Heart right ventricle (tissue), 16 donors: Measurements from ENCODE around the gene JAKMIP3. TPM values are rescaled to one million over a fixed set of nuclear protein-coding genes. Genes with fewer than 3 reads are reported as not detected.

Experiments used
- ATAC-seq, 8 donors: fragments of 200-7000 bp; cut with Tn5 transposase; one replicate each; pipeline ENCODE4 v1.9.1; 2020; ENCODE audit warnings: mild to moderate bottlenecking in 8 of 8, moderate library complexity in 8 of 8, moderate number of reproducible peaks in 1 of 8
- DNase-seq, 2 donors: peaks; one replicate each; pipeline ENCODE4 v3.0.0-alpha.2; 2020
- H3K27ac ChIP-seq, 10 donors: fragments of 200-600 bp; sonication (generic) in 2 of 10; one replicate each; pipeline versions ENCODE4 v1.5.0 to v1.8.0; 2020 to 2022; ENCODE audit warnings: mild to moderate bottlenecking in 3 of 10
- H3K27me3 ChIP-seq, 7 donors: fragments of 200-600 bp; one replicate each; pipeline ENCODE4 v1.8.0; 2021 to 2022; ENCODE audit warnings: mild to moderate bottlenecking in 2 of 7
- H3K36me3 ChIP-seq, 9 donors: fragments of 200-600 bp; sonication (generic) in 1 of 9; one replicate each; pipeline versions ENCODE4 v1.5.0 to v1.8.0; 2020 to 2022; ENCODE audit warnings: mild to moderate bottlenecking in 2 of 9
- H3K4me1 ChIP-seq, 9 donors: fragments of 200-600 bp; sonication (generic) in 1 of 9; one replicate each; pipeline versions ENCODE4 v1.5.0 to v1.8.0; 2020 to 2022; ENCODE audit warnings: mild to moderate bottlenecking in 4 of 9
- H3K4me3 ChIP-seq, 10 donors: fragments of 200-600 bp; sonication (generic) in 2 of 10; one replicate each; pipeline versions ENCODE4 v1.5.0 to v1.8.0; 2020 to 2022; ENCODE audit warnings: mild to moderate bottlenecking in 7 of 10, moderate library complexity in 2 of 10
- H3K9me3 ChIP-seq, 11 donors: fragments of 200-600 bp in 10 of 11; sonication (generic) in 2 of 11; one replicate each; pipeline versions ENCODE4 v1.5.0 to v1.8.0; 2013 to 2022; ENCODE audit warnings: mild to moderate bottlenecking in 2 of 11, control low read depth in 1 of 11, moderate library complexity in 1 of 11
- WGBS, 2 donors: extraction: QIAGEN DNeasy Blood & Tissue Kit; methylation state at CpG; one replicate each; pipeline ENCODE4 v1.1.7; 2013; ENCODE audit warnings: inconsistent platforms in 1 of 2; 5-methylcytosine and 5-hydroxymethylcytosine counted together
- intact Hi-C, 10 donors: fragments of 100-400 bp; cut with DNase I; formaldehyde crosslinking; loops; one replicate each; pipeline versions ENCODE4 v1.11.1 to v1.14.2; 2022
- polyA plus RNA-seq, 2 donors: library from polyadenylated mRNA; stranded (reverse); fragments of 200-250 nt; gene quantifications; one replicate each; pipeline ENCODE4 v1.2.3, GENCODE V29; 2013
- total RNA-seq, 10 donors: library from RNA; stranded (reverse); fragmentation: NEBNext Ultra II Directional in 3 of 10; extraction: Animal tissue kit (Norgen Biotek cat#: 25700) in 3 of 10; gene quantifications; one replicate each; pipeline versions ENCODE4 v1.2.1 to v1.2.4, GENCODE V29; 2021 to 2023
- TF ChIP-seq, protein P1 (sequence below), 9 donors: fragments of 200-600 bp; sonication (generic) in 2 of 9; IDR thresholded peaks; one replicate each; pipeline versions ENCODE4 v1.5.0 to v1.8.0; 2021 to 2022; ENCODE audit warnings: antibody characterized with exemption in 9 of 9, mild to moderate bottlenecking in 5 of 9, moderate library complexity in 1 of 9
- donor health status: Arrhythmogenic right ventricular cardiomyopathy.
- donor health status: ischemic (EF 13 %, LVEDD 7.1; RV severe dilation, severe dysfunction).
- donor health status: healthy with polysubstance abuse.
- donor health status: DM: no; HTN: yes; CAD: no.
- donor health status: DM: no; HTN: no; CAD: no.
- donor health status: ischemic (EF 25% LVEDD 6.9; RV normal size, moderate dysfunction).
- donor health status: ischemic (EF 25% LVEDD 5.7; RV mildly dilated, moderate dysfunction).
- donor health status: healthy.
- donor health status: DM: yes; HTN: yes; CAD: no.
- donor health status: Ischemic cardiomyopathy.
- donor health status: ischemic (EF 35%, LVEDD 5.7; RV mildly dilated, moderate dysfunction).
- donor health status: nonischemic (EF 11% LVEDD 7.7; RV severe dilation, severe dysfunction).
- donor health status: DM: yes; HTN: yes; CAD: no.
- donor health status: PGD.
- donor health status: ischemic (EF 29% LVEDD 5.4; RV normal size, mild dysfunction).
- donor health status: nonischemic (EF 23%, LVEDD 6.1; RV moderate dilation, normal function).

JAKMIP3 gene
- total and polyA plus RNA-seq, 12 donors: 0.04 to 2.7 (median 1.8) TPM

DNA sequence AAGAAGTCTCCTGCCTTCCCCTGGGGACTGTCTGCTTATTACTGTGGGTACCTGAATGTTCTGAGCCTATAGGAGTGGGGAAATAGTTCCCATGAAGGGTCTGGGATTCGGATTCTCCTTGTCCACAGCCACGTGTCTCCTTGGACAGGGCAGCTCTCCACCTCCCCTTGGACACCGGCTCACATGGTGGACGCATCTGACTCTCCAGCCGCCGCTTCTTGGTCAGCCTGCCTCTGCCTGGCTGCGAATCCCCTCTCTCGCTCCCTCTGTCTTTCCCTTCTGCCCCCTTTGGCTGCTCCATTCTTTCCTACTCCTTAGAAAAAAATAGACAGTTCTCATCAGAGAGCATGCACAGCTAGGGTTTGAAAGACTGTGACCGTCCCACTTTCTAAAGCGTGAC is 46.9 kb downstream of the JAKMIP3 start:
- DNase-seq (no peak), ATAC-seq (no peak)
- Histone ChIP-seq H3K4me1 (peaks cover 0 to 5% (median 0%) of the 10 kb centered on the region in 9 donors), H3K36me3 (no peaks in the 10 kb centered on the region), H3K27ac (no peak overlapping the region), H3K27me3 (no peaks in the 10 kb centered on the region), H3K9me3 (no peaks in the 10 kb centered on the region), H3K4me3 (no peak overlapping the region)
- TF ChIP-seq, protein P1, sequence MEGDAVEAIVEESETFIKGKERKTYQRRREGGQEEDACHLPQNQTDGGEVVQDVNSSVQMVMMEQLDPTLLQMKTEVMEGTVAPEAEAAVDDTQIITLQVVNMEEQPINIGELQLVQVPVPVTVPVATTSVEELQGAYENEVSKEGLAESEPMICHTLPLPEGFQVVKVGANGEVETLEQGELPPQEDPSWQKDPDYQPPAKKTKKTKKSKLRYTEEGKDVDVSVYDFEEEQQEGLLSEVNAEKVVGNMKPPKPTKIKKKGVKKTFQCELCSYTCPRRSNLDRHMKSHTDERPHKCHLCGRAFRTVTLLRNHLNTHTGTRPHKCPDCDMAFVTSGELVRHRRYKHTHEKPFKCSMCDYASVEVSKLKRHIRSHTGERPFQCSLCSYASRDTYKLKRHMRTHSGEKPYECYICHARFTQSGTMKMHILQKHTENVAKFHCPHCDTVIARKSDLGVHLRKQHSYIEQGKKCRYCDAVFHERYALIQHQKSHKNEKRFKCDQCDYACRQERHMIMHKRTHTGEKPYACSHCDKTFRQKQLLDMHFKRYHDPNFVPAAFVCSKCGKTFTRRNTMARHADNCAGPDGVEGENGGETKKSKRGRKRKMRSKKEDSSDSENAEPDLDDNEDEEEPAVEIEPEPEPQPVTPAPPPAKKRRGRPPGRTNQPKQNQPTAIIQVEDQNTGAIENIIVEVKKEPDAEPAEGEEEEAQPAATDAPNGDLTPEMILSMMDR (IDR thresholded peaks at IDR 0.05): no peak
- 78 to 83% methylated on average over 10 of the region's 10 CpGs for WGBS, 2 donors
- intact Hi-C loops: no loop called here

- WGBS, 2 donors: 56 to 58% methylated on average over 6 of the region's 6 CpGs
- Histone ChIP-seq H3K4me1 (peaks cover 0 to 5% (median 0%) of the 10 kb centered on the region in 9 donors), H3K36me3 (no peaks in the 10 kb centered on the region), H3K4me3 (no peak overlapping the region), H3K27ac (no peak overlapping the region), H3K9me3 (no peaks in the 10 kb centered on the region), H3K27me3 (no peaks in the 10 kb centered on the region)
- TF ChIP-seq, protein P1 (IDR thresholded peaks at IDR 0.05): no peak
- DNase-seq: no peak
- intact Hi-C loops: no loop called here
- no peak for ATAC-seq
These were observed 47.5 kb downstream of the JAKMIP3 start for GRCh38 chr10:132113206-132113605.

DNA sequence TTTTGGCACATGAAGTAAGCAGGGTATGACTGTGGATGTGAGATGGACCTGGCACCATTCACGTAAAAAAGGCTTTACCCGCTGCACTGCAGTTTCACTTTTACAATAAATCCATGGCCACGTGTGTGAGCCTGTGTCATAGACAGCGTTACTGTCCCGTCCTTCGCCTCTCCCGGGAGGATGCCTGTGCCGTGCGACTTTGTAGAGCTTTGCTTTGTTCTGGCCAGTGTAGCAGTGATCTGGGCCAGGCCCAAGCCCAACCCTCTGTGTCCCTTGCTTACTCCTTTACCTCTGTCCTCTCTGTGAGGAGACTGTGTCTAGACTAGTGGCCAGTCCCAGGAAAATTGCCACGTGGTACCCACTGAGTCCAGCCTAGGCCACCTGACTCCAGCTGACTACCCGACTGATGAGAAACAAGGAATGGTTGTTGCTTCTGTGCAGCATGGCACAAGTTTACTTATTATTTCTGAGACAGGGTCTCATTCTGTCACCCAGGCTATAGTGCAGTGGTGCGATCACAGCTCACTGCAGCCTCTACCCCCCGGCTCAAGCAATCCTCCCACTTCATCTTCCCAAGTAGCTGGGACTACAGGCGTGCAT is 48.1 kb downstream of the JAKMIP3 start:
- Histone ChIP-seq H3K4me3 (no peak overlapping the region), H3K36me3 (no peaks in the 10 kb centered on the region), H3K27ac (no peak overlapping the region), H3K4me1 (peaks cover 0 to 5% (median 0%) of the 10 kb centered on the region in 9 donors), H3K27me3 (no peaks in the 10 kb centered on the region), H3K9me3 (no peaks in the 10 kb centered on the region)
- ATAC-seq (peak in 5 of 8 donors; percentile 44 to 75 (median 57)), DNase-seq (no peak)
- WGBS, 2 donors: 82 to 85% methylated on average over 14 of the region's 14 CpGs
- intact Hi-C loops: no loop called here
- TF ChIP-seq, protein P1 (IDR thresholded peaks at IDR 0.05): no peak

DNA sequence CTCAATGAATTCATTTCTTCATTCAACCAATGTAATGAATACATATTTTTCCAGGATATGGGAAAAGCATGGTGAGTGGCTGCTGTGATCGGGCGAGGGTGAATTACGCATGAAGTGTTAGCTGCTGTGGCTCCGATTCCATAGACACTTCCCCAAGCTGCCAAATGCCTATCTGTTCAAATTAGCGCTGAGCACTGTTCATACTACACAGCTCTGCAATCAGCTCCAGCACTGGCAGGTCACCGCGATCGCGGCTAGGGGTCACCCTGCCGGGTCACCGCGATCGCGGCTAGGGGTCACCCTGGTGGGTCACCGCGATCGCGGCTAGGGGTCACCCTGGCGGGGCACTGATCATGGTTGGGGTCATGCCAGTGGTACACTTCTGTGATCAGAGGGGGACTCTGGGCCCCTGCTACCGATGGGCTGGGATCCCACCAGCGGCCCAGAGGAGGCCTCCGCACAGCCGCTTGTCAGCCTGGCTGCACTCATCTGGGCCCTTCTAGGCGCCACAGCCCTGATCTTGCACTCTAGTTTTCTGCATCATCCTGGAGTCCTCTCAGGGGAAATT is 49.3 kb downstream of the JAKMIP3 start:
- no peak overlapping the region for H3K4me3 ChIP-seq
- no peak overlapping the region for H3K27ac ChIP-seq
- 94 to 95% methylated on average over 24 of the region's 24 CpGs for WGBS, 2 donors
- H3K4me1 ChIP-seq: peaks cover 0 to 5% (median 0%) of the 10 kb centered on the region in 9 donors
- TF ChIP-seq, protein P1 (IDR thresholded peaks at IDR 0.05): no peak
- H3K9me3 ChIP-seq: no peaks in the 10 kb centered on the region
- H3K27me3 ChIP-seq: no peaks in the 10 kb centered on the region
- ATAC-seq (no peak), DNase-seq (no peak)
- H3K36me3 ChIP-seq: no peaks in the 10 kb centered on the region
- intact Hi-C loops: no loop called here

Other genes starting within 250 kb of the JAKMIP3 start
- gene PPP2R2D, start 164.9 kb upstream of the JAKMIP3 start, total RNA-seq: 10 to 100 TPM; 26.8 to 46.5 (median 35.1) TPM
- 10 to 100 TPM; 32.5 to 45.9 TPM for gene PPP2R2D, start 164.9 kb upstream of the JAKMIP3 start, polyA plus RNA-seq
- gene BNIP3, start 84.0 kb upstream of the JAKMIP3 start, total RNA-seq: 100 to 1,000 TPM; 111 to 211 (median 159) TPM
- gene BNIP3, start 84.0 kb upstream of the JAKMIP3 start, polyA plus RNA-seq: 10 to 100 TPM; 34.6 to 80.5 TPM
- gene DPYSL4, start 121.0 kb downstream of the JAKMIP3 start, total RNA-seq: 10 to 100 TPM in 9 of 10 donors, 1 to 10 TPM in 1; 9.4 to 78.9 (median 32.6) TPM
- 10 to 100 TPM in 1 of 2 donors, 1 to 10 TPM in 1; 2.4 to 19.2 TPM for gene DPYSL4, start 121.0 kb downstream of the JAKMIP3 start, polyA plus RNA-seq
- 1 to 10 TPM; 2.7 to 7.7 (median 5.7) TPM for gene STK32C, start 242.0 kb downstream of the JAKMIP3 start, total RNA-seq
- gene STK32C, start 242.0 kb downstream of the JAKMIP3 start, polyA plus RNA-seq: 1 to 10 TPM; 4.7 to 8.9 TPM